Measurements from ENCODE around the gene PDLIM7.
"Not testable (repeated sequence)": the region's sequence is repeated elsewhere in the genome, so short reads cannot be mapped to it uniquely, and the experiment has no call there.

Gene PDLIM7

DNA sequence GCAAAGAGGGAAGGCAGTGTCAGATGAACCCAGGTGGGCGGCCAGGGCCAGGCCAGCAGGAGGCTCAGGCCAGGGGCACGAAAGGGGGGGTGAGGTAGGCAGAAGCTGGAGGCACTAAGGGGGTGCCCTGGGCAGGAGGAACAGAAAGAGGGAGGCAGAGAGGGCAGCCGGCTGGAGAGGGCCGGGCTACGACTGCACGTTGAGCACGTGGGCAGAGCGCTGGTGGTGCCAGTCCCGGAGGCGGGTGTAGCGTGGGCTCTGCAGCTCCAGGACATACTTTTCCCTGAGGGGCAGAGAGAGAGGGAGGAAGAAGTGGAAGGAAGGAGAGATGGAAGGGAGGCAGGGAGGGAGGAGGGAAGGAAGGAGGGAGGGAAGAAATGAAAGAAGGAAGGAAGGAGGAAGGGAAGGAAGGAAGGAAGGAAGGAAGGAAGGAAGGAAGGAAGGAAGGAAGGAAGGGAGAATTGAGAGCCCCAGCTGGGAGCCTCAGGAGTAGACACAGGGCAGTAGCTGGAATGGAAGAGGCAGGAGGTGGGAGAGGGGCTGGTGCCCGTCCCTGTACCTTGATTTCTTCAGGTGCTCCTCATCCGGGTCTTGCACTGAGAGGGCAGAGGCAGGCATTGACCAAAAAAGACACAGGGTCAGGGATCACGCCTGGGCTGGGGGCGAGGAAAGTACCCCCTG lies 7.0 kb downstream of the PDLIM7 start:
- FAIRE-seq = no peak

DNA sequence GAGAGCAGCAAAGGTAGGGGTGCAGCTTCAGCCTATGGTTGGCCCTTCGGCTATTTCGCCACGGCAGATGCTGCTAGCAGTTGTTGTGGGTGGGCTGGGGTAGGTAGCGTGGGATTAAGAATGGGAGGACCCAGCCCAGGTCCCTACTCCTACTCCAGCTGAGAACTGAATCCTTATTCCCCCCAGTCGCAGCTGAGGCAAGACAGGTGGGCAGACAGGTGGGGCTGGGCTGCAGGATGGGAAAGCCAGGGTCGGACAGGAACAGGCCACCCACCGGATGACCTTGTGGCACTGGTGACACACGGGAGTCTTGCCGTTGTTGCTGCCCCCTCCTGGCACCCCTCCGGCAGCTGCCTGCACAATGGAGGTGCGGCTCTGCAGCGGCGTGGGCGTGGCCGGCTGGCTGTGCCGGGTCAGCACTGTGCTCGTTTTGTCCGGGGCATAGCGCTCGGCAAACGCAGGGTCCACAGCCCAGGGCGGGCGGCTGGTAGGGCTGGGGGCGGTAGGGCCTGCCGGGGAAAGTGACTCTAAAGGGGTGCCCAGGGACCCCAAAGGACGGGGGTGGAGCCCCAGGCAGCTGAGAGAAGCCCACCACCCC lies 8.2 kb downstream of the PDLIM7 start:
- no peak for FAIRE-seq

DNA sequence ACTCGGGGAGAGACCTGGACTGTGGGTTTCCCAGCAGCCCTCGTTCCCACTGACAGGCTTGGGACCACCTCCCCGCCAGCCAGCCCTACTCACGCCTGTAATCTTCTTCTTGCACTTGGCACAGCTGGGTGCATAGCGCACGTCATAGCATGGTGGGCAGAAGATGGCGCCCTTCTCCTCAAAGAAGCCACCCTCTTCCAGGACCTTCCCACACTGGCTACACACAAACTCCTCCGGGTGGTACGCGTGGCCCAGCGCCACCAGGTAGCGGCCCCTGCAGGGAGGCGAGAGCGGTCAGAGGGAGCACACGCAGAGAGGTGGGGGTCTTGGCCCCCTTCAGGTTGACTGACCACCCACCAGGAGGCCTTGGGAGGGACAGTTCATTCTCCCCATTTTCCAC lies 9.4 kb downstream of the PDLIM7 start:
- no peak for FAIRE-seq

DNA sequence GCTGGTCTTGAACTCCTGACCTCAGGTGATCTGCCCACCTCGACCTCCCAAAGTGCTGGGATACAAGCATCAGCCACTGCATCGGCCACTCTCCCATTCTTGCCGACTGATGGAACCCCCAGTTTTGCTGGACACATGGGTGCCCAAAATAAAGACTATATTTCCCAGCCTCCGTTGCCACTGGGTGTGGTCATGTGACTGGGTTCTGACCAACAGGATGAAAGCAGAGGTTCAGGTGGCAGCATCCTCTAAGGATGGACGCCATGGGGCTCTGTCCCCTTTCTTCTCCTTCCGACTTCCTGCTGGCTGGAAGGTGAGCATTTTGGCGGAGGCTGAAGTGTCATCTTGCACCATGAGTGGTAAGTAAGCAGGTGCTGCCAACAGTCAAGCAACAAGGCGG lies 10.3 kb downstream of the PDLIM7 start:
- no peak for FAIRE-seq

DNA sequence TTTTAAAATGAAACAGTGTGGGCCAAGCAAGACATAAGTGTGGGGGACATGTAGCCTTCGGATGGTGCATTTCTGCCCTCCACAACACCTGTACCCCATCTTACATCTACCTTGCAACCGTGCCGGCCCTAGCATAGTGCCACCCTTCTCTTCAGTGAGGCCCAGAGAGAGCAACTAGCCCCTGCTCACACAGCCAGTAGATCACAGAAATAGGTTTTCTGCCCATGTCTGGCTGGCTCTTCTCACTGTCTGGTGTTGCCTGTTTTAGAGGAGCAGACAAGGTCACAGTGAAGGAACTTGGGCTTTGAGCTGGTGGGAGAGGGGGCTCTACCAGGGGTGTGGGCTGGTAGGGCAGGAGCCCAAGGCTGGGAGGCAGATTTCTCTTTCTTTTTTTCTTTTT lies 11.1 kb downstream of the PDLIM7 start:
- FAIRE-seq = no peak

DNA sequence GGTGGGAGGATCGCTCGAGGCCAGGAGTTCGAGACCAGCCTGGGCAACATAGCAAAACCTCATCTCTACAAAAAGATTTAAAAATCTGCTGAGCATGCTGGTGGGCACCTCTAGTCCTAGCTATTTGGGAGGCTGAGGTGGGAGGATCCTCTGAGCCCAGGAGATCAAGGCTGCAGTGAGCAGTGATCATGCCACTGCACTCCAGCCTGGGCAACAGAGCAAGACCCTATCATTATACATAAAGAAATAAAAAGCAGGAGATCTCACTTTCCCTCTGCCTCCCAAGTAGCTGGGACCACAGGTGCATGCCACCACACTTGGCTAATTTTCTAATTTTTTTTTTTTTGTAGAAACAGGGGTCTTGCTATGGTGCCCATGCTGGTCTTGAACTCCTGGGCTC lies 11.7 kb downstream of the PDLIM7 start:
- not testable (repeated sequence) for FAIRE-seq

DNA sequence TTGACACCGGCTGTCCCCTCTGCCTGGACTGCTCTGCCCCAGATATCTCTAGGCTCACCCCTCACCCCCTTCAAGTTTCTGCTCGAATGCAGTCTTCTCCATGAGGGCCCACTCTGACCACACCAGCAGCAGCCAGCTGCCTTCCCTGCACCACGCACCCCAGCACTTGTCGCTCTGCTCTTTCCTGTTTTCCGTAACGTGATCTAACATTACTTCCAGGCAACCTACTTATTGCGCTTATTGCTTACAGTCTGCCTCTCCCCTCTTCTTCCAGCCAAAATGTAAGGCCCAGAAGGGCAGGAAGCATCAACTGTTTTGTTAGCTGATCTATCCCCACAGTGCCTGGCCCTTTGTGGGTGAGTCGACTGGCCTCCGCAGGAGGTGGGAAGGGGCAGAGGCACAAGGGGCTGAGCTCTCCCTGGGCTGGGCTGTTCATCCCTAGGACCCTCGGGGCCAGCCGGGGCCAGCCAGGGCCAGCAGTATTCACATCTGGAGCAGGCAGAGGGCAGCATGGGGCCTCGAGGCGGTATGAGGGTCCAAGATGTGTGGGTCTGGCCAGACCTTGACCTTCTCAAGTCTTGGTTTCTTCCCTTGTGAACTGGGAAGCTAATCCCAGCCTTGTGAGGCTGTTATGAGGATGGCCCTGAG lies 12.4 kb downstream of the PDLIM7 start:
- FAIRE-seq = no peak

DNA sequence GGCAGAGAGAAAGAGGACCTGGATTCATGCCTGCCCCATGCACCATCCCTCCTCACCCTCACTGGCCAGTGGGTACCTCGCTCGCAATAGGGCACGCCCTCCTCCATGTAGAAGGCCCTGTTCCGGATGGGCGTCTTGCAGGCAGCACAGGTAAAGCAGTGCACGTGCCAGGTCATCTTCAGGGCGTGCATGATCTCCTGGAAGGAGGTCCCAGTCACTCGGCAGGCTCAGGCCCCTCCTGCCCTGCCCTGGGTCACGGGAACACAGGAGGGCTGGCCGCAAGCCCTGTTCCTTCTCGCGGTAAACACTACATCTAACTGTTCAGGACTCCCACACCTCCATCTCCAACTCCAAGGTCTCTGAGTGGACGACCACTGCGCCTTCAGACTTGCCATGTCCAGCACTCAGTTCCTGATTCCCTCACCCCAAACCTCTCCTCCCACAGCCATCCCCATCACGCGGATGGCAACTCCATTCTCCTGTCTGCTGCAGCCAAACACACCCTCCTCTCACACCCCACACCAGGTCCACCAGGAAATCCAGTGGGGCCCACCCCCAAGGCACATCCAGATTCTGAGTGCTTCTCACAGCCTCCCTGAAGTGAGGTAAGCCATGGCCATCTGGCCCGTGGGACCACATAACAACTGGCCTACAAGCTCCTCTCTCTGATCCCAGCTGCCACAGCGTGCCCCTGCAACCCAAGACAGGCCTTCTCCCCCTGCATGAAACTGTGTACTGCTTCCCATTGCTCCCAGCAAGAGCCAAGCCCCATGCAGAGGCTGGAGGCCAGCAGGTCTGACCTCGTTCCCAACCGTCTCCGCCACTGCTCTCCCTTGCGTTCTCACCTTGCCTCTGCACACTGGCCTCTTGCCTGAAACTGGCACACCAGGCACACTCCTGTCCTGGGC lies 13.2 kb downstream of the PDLIM7 start:
- no peak for FAIRE-seq

DNA sequence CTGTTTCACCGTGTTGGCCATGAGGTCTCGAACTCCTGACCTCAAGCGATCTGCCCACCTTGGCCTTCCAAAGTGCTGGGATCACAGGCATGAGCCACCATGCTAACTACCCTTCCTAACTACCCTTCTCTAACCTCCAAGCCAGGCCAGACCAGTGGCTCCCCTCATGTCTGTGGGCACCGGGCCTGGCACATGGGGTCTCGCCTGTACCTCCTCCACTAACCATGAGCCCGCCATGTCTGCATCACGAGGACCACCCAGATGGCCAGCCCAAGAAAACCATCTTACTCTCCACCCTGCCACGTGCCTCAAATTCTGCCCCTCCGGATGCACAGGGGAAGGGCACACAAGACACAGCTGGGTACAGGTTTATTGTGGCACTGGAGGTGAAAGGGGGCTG lies 14.4 kb downstream of the PDLIM7 start:
- FAIRE-seq = no peak

DNA sequence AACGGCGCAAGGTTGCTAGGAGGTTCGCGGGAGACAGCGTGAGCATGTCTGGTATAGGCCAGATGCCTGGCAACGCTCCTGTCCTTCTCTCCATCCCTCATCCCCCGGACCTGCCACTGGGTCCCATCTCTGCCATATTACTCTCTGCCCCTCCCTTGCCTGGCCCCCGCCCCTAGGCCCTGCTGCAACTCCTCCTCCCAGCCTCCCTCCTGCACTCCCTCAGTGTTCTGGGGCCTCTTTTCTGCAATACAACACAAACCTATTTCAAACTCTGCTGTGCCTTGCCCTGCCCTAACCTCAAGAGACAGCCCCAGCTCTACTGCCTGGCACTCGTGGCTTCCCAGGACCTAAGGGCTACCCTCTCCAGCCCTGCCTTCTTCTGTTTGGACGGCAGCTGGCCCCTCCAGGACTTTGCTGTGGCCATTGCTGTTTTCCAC lies 15.0 kb downstream of the PDLIM7 start:
- no peak for FAIRE-seq

DNA sequence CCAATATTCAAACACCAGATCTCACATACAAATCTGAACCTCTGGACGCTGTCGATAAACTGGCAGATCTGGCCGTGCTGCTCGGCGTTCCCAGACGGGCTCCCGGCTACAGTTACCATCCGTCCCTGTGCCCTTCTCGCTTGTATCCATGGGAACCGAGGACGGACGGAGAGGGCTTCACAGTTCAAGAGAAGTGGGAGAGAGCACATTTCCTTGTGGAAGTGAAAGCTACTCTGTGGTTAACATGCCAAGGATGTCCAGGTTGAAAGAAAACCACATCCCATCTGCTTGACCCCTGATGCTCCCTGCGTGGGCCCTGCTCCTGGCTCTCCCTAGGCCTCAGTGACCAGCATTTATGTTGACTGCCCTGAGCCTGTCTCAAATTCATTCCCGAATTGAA lies 17.6 kb downstream of the PDLIM7 start:
- no peak for FAIRE-seq

DNA sequence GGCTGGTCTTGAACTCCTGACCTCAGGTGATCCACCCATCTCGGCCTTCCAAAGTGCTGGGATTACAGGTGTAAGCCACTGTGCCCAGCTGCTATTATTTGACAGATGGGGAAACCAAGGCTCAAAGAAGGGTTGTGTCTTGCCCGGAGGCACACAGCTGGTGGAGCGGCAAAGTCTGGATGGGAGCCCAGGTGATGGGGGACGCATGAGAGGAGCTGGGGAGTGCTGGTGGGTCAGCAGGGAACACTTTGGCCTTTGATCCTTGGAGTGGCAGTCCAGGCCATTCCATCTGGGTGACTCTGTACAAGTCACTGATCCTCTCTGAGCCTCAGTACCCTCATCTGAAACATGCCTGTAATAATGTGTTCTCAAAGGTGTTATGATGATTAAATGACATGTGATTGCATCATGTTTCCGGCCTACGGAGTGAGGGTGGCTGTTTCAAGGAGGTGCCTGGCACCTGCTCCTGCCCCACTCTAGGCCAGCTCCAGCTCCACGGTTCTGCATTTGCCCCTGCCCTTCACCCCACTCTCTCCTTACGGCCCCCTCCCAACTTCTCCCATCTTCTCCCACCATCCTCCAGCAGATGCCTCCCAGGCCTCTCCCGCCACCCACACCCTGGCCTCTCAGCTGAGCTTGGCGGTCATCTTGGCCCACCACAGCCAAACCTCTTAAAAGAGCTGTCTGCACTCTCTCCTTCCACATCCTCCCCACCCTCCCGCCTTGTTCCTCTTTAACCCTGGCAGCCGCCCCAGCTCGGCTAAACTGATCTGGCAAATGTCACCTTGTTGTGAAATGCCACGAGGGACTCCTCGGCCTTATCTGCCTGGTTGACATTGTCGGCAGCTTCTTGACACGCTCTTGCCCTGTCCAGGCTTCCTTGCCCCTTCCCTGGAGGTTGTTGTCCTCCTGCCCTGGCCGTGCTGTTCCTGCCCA lies 18.4 kb downstream of the PDLIM7 start:
- FAIRE-seq = no peak

DNA sequence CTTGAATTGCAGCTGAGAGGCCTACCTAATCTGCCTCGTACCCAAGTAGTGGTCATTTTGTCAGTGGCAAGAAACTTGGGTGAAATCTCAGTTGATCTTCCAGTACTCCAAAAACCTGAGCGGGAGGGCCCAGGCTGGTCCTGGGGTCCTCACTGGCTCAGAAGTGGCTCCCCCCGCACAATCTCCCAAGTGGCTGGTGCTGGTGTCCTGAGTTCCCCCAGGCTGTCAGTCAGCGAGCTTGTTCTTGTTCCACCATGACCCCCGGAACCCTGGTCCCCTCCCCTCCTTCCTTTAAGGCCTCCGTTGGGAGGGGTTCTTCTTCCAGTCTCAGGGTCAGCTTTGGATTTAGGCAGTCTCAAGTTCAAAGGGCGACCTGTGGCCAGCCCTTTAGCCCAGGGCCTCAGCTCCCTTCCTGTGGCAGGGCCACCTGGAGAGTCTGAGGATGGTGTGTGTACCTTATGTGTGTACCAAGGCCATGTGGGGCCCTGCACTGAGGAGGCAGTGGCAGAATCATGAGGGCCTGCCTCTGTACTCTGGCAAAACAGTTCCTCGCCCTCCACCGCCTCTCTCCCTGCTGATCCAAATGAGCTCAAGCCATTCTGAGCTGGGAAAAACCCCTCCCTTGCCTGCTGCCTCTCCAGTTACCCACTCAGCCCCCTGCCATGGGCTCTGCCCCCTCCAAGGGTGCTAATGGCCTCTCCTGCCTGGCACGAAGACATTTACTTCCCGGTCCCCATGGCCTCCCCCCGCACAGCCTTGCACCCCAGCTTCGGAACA lies 19.5 kb downstream of the PDLIM7 start:
- no peak for FAIRE-seq

DNA sequence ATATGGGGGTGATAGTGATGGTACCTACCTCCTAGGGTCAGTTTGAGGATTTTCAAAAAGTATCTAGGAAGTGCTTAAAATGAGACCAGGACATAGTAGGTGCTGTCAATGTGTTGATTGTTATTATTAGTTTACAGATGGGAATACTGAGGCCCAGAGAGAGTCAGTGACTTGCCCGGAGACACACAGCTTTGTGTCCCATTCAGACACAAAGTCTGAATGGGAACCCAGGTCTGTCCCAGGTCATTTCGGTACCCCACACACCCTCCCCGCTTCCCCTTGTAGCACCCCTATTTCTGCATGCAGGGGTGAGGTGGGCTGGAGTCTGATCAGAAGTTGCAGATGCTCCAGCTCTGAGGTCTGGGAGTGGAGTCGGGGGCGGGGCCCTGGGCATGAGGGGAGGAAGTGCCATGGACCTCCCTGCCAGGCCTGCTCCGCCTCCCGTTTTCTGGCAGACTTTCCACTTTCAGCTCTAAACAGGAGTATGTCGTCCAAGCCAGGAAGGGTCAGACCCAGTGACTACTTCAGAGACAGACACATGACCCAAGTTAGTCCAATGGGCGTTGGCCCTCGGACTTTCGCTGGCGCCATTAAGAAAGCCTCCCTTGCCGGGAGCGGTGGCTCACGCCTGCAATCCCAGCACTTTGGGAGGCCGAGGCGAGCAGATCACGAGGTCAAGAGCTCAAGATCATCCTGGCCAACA lies 20.7 kb downstream of the PDLIM7 start:
- no peak for FAIRE-seq

DNA sequence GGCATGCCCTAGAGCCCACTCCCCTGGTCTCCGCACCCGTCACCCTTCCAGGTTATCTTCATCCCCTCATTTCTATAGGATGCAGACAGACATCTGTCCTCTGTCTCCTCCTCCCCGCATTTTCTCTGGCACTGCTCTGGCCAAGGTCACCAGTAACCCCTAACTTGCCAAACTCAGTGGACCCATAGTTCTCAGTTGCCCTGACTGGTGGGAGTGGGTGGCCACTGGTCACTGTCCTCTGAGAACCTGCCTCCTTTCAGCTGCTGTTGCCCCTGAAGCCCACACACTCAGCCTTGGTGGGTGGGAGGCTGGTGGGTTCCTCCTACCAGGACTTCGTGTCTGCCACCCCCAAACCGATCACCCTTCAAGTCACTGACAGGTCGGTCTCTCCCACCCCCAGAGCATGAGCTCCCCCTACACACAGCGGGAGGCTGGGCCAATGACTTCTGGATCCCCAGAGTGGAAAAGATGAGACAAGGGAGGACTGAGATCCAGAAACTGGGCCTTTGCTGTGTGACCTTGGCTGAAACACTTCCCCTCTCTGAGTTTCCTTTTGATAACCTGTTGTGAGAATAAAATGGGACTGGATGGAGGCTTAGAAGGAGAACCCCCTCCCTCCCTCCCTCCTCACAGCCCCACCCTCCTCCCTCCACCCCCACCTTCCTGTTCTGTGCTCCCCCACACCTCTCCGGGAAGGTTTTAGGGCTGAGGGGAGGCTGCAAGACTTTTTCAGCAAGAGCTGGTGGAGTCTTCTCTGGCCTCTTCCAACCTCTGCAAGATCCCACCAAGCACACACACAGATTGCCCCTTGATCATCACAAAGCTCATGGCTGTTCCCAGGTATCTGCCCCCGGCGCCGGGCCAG lies 21.6 kb downstream of the PDLIM7 start:
- no peak for FAIRE-seq

DNA sequence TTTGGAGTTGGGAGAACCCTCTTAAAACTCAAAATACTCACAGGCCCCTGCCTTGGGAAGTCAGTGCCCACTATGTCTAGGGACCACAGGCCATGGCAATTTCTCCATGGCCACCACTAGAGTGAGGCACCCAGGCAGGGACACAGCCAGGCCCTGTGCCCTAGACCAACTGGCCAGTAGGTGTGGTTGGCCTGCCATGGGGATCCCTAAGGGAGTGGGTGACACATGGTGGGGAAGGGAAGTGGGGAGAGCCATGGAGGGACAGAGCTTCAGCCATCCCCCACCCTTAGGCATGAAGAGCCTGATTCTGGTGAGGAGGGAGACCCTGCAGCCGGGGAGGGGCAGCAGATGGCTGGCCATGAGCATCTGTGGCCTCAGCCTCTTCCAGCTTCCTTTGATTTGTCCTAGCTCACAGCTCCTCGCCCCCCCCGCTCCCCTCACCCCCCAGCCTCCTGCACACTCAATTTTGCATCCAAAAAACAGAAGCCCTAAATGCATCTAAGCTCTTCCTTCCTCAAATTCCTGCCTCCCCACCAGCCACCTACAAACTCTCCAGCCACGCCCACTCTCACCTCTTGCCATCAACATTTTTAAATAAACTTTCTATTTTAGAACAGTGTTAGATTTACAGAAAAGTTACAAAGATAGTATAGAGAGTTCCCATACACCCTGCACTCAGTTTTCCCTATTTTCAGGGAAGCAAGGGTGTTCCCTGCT lies 22.4 kb downstream of the PDLIM7 start:
- FAIRE-seq = no peak

DNA sequence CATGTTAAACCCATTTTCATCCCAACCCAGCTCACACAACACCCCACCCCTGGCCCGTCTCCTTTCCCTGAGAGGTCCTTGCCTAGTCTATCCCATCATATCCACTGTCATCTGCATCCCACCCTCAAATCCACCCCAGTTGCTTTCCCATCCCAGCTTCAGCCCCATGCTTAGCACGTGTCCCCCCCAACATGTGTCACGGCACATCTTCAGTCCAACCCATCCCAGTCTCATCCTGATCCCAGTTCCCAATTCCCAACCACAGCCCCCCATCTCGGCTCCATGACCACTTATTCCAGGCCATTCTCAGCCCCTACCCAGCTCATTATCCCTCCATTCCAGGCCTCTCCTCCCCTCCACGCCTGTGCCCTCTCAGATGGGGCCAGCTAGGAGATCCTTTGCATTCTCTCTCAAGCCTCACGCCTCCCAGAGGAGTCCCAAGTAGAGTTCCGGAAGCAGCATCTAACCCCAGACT lies 23.4 kb downstream of the PDLIM7 start:
- no peak for FAIRE-seq

DNA sequence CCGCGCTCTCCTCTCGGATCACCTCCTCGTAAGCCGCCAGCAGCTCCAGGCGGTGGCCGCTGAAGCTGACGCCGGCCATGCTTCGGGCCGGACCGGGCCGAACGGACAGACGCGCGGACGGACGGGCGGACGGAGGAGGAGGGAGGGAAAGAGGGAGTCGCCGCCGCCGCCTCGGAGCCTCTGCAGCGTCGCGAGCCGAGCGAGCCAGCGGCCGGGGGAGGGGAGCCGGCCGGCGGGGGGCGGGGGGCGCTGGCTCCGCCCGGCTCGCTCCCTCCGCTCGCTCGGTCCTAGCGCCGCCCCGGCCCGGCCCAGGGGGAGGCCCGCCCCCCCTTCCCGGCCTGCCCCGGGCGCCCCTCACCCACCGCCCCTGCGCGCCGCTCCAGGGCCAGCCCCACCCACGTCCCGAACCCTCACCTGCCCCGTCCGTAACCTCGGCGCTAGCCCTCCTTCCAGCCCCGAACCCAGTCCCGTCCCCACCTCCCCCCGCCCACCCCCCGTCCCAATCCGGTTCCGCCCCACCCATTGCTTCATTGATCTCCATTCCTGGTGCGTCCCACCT lies 23.9 kb downstream of the PDLIM7 start, which contains the start of gene DBN1:
TSS of gene DBN1 (minus strand) at position 192 of the 559 bp plus-strand sequence. CDS start at position 79, 113 bp downstream.
- FAIRE-seq = no peak

All from G401.6 (cell line).